Vagina (tissue), 2 donors: ENCODE results near the gene MCM7.

Experiments used
- CTCF ChIP-seq, 3 experiments: fragments of 450-650 bp in 2 of 3; fragments of 200-600 bp in 1 of 3; sonication (generic) in 1 of 3; IDR thresholded peaks; one replicate each; pipeline ENCODE4 v1.5.1; 2017 to 2019; ENCODE audit warnings: antibody characterized with exemption in 3 of 3, mild to moderate bottlenecking in 2 of 3, moderate library complexity in 2 of 3
- POLR2A ChIP-seq, 2 donors: fragments of 450-650 bp; IDR thresholded peaks; one replicate each; pipeline ENCODE4 v1.6.1; 2017; ENCODE audit warnings: antibody characterized with exemption in 2 of 2, mild to moderate bottlenecking in 2 of 2, moderate library complexity in 2 of 2

GRCh38 chr7:100075418-100075817 is 25.8 kb downstream of the MCM7 start:
- TF ChIP-seq POLR2A (IDR thresholded peaks at IDR 0.05) (no peak), CTCF (IDR thresholded peaks at IDR 0.05) (no peak)
